Raji (cell line): ENCODE measurements around the gene TMEM202.

ENCODE experiments used
- POLR2A ChIP-seq: IDR thresholded peaks from 2 replicates; pipeline ENCODE4 v1.6.1; 2011; ENCODE audit warnings: low read depth, low read length, control low read depth; ENCODE audit not compliant: insufficient read depth

The TMEM202 gene, protein sequence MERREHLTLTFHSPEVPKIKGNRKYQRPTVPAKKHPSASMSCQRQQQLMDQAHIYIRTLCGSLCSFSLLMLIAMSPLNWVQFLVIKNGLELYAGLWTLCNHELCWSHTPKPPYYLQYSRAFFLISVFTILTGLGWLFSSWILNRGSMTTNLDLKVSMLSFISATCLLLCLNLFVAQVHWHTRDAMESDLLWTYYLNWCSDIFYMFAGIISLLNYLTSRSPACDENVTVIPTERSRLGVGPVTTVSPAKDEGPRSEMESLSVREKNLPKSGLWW

DNA sequence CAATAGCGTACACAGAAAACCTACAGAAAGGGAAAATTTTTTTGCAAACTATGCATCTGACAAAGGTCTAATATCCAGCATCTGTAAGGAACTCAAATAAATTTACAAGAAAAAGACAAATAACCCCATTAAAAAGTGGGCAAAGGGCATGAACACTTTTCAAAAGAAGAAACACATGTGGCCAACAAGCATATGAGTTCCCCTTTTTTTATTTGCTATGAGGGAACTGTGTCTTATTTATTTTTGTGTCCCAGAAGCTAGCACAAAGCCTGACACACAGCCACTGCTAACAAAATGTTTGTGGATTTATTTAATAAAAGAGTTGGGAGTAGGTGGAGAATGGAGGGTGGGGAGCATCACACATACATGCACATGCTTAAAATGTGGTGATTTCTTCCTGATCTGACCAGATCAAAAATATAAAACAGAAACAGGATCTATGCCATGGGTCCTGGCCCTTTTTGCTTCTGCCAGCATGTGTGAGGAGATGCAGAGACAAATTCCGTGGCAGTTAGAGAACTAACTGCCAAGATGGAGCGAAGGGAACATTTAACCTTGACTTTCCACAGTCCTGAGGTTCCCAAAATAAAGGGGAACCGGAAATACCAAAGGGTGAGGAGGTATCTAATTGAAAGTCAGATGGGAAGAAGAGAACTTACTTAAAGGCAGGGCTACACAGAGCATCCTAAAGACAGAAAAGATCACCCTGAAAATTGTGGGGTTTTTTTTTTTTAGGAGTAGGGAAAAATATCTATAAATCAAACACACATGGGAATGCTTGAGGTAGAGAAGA is at the start of gene TMEM202:
Gene TMEM202, plus strand, starts transcription at position 510 of the 793 bp plus-strand sequence. Its CDS starts 22 bp downstream, at position 532.
- TF ChIP-seq POLR2A: no peak

DNA sequence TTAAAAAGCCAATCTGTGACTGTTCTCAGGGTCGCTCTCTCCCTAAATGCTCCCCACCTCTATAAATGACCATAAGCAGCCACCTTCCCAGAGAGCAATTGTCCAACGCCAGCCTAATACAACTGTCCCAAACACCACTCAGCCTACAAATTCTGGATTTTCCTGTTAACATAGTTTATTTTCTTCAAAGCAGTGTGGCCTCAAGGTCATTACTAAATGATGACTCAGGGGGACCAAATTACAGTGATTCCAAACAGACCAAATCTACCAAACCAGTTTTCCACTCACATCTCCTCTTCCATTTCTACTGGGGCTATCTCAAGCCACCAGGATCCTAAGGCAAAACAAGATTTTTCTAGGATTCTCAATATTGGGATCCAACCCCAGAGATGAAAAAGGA is 44.8 kb upstream of the TMEM202 start:
- no peak for TF ChIP-seq POLR2A

DNA sequence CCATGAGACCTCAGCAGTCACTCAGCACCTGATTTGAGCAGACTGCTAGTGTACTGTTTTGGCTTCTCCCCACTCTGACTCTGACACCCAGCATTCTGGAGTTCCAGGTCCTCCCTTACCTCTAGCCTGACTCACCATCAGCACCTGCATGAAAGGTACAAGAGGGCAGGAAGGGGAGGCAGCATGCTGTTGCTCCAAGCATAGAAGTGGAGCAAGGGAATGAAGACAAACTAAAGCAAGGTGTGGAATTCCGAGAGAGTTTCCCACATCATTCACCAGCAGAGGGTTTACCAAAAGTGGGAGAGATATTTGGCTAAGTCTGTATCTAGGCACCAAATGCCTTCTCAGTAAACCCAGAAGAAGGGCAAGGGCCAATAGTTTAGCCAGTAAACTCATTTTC is 43.6 kb upstream of the TMEM202 start:
- TF ChIP-seq POLR2A: no peak

DNA sequence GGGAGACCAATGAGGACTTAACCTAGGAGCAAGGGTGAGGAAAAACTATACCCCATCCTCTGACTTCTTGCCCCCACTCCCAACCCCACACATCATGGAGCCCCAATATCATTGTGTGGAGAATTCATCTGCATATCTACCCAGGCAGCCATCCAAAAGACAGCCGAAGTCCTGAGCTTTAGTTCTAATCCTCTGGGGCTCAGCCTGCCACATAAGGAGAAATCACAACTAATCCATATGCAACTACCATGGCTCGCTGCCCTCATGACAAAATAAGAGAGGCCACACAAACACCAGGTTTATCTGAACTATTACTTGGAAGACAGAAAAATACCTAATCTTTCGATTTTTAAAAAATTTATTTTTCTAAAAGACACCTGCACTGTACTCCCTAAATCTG is 40.0 kb upstream of the TMEM202 start:
- TF ChIP-seq POLR2A: no peak

DNA sequence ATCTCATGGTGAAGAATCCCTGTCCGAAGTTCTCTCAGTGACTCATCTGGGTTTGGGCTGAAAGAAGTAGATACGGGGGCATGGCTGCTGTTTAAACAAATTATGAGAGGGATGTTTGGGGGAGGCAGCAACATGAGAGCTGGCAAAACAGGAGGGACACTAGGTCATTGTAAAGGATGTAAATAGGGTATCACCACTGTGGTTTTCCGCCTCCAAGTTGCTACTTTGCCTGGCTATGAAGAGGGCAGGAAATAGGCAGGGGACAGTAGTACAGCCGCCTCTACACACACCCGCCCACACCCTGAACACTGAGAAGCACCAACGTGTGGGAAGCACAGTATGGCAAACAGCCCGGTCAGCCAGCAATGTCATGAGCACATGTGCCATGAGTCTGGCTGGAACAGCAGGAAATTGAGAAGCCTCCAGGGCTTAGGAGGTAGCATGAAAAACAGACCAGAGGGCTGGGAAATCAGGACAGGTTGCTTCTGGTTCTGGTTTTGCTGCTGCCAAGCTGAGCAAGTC is 39.4 kb upstream of the TMEM202 start:
- no peak for TF ChIP-seq POLR2A

DNA sequence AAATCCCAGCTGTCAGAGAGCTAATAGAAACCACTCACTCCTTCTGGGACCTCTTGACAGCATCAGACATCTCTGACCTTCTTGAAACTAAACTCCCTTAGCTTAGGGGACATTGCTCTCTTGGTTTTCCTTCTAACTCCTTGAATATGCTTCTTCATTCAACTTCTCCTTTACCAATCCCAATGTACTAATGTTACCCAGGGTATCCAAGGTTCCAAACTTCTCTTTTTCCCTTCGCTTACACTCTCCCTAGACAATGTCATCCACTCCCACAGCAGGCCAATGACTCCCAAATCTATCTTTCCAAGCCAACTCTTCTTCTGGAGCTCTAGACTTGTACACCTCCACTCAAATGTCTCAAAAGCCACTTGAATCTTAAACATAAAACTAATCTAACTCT is 36.9 kb upstream of the TMEM202 start:
- TF ChIP-seq POLR2A: no peak

DNA sequence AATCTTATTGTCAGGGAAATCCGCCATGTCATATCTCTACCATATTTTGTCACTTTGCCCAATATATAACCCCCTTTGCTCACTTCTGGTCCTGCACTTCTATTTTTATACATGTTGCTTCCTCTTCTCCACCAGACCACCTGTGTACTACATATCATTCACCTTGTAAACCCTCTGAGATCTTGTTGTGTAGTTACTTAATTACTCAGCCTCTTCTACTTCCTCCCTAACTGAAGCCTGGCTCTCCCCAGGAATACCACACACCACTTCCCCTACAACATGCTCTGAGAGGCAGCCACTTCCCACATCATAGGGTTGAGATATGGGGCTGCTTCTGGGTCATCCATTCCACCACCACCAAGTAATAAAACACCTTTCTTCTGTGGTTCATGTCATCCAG is 32.3 kb upstream of the TMEM202 start:
- TF ChIP-seq POLR2A: no peak

DNA sequence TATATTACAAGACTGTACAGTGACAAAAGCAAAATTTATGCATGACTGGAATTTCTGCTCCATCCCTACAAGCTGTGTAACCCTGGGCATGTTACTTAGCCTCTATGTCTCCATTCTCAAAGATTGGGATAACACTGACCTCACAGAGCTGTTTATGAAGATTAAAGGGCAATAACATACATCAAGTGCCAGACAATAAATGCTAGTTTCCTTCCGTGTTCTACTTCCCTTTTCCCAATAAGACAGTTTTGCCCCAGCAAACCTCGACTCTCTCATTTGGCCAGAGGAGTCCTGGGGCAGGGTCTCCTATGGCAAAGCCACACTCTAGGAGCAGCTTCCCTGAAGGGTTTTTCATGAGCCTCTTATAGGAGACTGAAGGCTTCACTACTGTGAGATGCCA is 29.8 kb upstream of the TMEM202 start:
- no peak for TF ChIP-seq POLR2A

DNA sequence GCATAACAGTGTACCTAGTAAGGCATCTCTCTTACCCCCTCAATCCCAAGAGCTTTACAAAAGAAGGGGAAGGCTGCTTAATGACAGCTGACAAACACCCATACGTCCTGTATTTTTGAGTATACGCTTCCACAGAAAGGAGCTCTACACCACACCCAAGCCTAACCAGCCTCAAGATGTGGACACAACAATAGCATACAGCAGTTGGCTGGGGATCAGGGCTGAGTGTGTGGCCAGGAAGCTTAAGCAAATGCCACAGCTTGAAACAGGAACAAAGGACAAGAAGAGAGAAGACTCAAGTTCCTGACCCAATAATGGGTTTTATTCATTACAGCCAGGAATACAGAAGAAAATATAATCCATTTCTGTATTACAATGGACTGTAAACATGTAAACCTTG is 29.2 kb upstream of the TMEM202 start:
- no peak for TF ChIP-seq POLR2A

DNA sequence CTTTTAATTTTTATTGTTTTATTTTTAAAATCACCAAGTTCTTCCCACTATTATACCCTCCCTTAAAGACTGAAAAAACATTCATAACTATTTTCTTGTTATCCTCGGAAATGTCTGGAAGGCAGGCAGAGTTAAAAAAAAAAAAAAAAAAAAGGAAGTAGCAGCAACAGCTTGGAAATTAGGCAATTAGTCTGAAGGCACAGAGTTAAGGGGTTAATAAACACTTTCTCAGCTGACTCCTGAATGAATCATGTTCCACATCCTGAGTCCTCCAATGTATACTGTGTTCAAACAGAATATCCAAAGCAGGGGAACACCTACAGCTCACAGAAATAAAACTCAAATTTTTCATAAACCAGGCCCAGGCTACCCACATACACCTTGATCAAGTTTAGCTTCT is 28.1 kb upstream of the TMEM202 start:
- TF ChIP-seq POLR2A: no peak

DNA sequence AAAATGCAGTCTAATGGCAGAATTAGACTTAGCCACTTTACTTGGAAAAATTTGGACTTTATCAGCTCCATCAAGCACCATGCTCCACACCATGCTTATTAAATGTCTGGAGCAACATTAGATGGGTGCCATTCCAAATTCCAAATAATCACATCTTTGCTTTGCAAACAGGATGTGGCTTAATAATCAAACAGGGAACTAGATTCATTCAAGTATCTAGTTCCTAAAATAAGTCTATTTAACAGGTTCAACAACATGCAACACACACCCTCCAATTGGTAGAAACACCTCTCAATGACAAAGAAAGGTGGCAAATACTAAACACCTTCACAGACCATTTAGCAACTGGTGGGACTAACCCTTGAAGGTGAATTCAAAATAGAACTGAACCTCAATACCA is 25.7 kb upstream of the TMEM202 start:
- no peak for TF ChIP-seq POLR2A

DNA sequence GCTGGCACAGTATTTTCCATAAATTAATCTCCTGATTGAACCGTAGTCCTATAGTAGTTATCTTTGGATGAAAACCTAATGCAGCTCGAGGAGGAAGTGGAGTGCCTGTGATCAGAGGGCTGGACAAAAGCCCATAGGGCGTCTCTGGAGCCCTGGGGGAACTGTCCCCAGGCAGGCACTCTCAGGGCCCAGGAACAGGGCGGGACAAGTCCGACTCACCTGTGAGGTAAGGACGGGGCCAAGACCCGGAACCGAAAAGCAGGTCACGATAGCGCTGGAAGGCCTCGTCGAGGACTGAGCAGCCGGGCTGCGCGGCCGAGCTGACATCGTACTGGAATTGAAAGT is 22.6 kb upstream of the TMEM202 start:
- TF ChIP-seq POLR2A: no peak

DNA sequence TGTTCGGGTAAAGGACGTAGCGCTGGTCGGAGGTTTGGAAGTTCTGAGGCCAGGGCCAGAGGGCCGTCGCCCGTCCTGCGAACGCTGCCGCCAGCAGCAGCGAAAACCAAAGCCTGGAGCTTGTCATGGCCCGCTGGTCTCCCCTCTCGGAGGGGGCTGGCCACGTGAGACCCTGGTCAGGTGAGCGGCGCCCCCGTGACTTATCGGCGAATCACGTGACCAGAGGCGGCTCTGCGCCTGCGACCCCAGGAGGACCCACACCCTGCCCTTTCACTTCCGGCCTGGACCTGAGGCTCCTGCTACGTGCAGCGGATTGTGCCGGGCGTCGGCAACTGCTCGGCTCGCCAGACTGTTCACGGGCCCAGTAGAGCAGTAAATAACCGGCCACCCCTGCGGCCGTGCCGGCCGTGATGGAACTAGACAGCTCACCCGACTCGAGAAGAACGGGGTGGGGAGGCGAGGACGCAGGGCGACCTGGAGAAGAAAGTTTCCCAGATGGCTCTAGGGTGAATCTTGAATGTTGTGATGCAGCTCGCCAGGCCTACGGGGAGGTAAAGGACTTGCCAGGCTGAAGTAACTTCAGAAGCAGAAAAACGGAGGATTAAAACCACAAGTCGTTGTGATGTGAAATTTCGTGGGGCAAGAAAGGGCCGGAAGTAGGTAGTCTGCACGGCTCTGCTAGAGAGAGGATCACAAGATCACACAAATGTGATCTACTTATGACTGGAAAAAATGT is 22.1 kb upstream of the TMEM202 start, which contains the start of gene HEXA:
Gene HEXA, minus strand, starts transcription at position 169 of the 736 bp plus-strand sequence. Its CDS starts 42 bp downstream, at position 127.
- TF ChIP-seq POLR2A: peak; percentile 95

DNA sequence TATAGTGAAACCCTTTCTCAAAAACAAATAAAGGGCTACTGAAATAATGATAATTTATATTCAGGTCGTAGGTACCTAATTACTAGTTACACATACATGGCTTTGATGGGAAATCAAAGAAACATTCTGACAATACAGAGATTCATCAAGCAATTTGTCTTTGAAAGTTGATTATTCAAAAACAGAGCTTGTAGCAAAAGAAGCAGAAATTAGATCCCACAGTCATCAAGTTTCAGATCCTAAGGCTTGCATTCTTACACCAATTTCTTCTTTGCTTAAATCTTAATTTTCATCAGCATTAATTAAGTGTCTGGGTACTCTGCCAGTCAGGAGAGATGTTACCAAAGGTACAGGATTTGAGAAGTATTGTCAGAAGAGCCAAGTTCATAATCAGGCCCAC is 20.8 kb upstream of the TMEM202 start:
- TF ChIP-seq POLR2A: no peak

DNA sequence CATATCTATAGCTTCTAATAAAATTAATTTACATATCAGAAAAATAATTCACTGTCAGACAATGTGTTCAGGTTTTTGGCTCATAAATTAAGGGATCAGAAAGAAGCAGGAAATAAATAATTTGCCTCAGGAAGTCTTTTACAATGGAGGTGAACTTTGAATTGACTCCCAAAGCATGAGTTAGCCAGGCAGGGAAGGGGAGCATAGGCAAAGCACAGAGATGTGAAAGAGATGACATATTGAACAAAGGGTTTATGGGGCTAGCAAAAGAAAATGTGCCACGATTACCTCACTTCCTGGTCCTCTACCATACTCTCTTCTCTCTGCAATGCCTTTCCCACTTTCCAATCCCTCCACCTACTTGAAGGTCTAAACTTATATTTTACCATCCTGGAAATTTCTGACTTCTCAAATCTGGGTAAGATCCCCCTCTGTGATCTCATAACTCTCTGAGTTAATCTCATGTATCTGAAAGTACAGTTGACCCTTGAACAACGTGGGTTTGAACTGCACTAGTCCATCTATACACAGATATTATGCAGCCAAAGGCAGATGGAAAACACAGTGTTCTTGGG is 18.2 kb upstream of the TMEM202 start:
- TF ChIP-seq POLR2A: no peak
